ENCODE results near the gene MSI2. TPM values are rescaled to one million over a fixed set of nuclear protein-coding genes. Genes with fewer than 3 reads are reported as not detected.
"Not testable (repeated sequence)": the region's sequence is repeated elsewhere in the genome, so short reads cannot be mapped to it uniquely, and the experiment has no call there.

Gene MSI2
- 110 TPM for total RNA-seq
- long read RNA-seq, partial matches to known transcripts = 6 of 43 reads
- long read RNA-seq, other reads (novel, unspliced or antisense) = 37 of 43 reads

GRCh38 chr17:57255776-57256681, at the start of gene MSI2:
Gene MSI2, plus strand, starts transcription at chr17:57256523. Its CDS starts 220 bp downstream, at chr17:57256743.
- intact Hi-C loops (cut with DNase I) = loop anchor here (10.0 kb wide), 1 partner anchor 189 kb away; no protein-coding TSS in a partner anchor
- ATAC-seq (ENCODE audit: poor library complexity) = peak; percentile 89
- peak; percentile 97 for DNase-seq

- ATAC-seq (ENCODE audit: poor library complexity) (no peak), DNase-seq (no peak)
- intact Hi-C loops (cut with DNase I) = no loop called here
Observed at GRCh38 chr17:57206928-57207327, 49.4 kb upstream of the MSI2 start.

- no peak for DNase-seq
- ATAC-seq (ENCODE audit: poor library complexity) = no peak
- intact Hi-C loops (cut with DNase I) = no loop called here
Observed at GRCh38 chr17:57207396-57207795, 48.9 kb upstream of the MSI2 start.

DNA sequence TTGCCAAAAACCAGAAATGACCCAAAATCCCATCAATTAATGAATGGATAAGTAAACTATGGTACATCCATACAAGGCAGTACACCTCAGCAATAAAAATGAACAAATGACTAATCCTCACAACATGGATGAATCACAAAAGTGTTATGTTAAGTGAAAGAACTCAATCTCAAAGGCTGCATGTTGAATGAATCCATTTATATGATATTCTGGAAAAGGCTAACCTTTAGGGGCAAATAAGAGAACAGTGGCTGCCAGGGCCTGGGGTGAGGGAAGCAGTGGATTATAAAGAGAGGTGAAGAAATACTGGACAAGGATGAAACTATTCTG, 46.1 kb upstream of the MSI2 start:
- no peak for DNase-seq
- intact Hi-C loops (cut with DNase I) = no loop called here
- ATAC-seq (ENCODE audit: poor library complexity) = no peak

DNA sequence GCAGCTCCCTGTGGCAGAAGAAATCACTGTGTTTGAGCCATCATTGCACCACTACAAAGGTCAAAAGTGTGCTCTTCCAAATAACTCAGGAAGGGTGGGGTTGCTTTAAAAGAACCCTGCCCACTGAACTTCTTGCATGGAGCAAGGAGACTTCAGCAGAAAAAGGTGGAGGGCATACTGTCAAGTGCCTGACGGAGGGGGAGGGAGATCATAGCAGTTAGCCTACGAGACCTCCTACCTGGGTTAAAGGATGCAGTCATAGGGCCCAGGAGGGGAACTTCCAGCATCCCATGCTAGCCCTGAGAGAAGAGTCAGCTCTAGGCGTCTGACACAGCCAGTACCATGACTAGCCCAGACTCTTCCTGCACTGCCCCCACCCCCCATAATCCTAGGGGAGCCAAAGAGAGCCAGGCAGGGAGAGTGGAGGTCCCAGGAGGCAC, 45.3 kb upstream of the MSI2 start:
- DNase-seq = no peak
- ATAC-seq (ENCODE audit: poor library complexity) = no peak
- intact Hi-C loops (cut with DNase I) = no loop called here

DNA sequence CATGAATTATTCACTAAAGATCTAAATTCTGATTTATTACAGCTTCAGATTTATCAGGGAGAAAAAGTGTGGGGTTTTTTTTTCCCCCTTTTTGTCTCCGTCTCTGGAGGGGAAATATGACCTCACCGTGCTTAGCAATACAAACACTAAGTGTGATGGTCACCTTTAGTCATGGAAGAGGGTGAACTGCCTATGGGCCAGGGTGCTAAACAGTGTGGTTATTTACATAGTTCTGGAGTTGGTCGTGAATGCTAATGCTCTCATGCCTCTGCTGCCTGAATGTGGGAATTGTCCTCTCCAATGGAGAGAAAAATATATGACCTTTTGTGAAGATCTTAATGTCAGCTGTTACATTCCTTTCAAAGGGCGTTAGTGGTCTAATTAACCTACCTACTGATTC, 44.8 kb upstream of the MSI2 start:
- ATAC-seq (ENCODE audit: poor library complexity) = no peak
- intact Hi-C loops (cut with DNase I) = no loop called here
- DNase-seq = no peak

DNA sequence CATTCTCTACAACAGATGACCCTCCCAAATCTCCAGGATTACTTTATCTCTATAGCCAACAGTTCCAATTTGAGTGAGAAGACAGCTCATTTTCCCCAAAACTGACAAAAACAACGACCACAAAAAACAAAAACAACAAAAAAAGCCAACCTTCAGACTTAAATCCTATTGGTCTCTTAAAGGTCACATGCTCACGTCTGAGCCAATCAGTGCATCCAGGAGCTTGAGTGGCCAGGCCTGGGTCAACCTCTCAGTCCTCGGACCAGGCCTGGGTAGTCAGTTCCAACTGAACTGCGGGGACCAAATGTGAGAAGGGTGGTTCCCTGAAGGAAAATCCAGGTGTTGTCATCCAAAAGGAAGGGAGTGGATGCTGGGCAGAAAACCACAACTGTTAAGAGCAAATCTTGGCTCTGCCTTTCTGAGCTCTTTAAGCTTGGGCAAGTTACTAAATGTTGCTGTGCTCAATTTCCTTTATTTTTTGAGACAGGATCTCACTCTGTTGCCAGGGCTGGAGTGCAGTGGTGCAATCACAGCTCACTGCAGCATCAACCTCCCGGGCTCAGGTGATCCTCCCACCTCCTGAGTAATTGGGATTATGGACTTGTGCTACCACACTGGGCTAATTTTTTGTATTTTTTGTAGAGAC, 43.0 kb upstream of the MSI2 start:
- ATAC-seq (ENCODE audit: poor library complexity) (no peak), DNase-seq (no peak)
- intact Hi-C loops (cut with DNase I) = no loop called here

- intact Hi-C loops (cut with DNase I) = no loop called here
- ATAC-seq (ENCODE audit: poor library complexity) = no peak
Observed at GRCh38 chr17:57215317-57215716, 41.0 kb upstream of the MSI2 start.

GRCh38 chr17:57221366-57222350, 34.7 kb upstream of the MSI2 start:
- no peak for DNase-seq
- intact Hi-C loops (cut with DNase I) = no loop called here
- ATAC-seq (ENCODE audit: poor library complexity) = no peak

More at GRCh38 chr17:57215317-57215716, 41.0 kb upstream of the MSI2 start:
- no peak for DNase-seq

GRCh38 chr17:57222422-57222821, 33.9 kb upstream of the MSI2 start:
- ATAC-seq (ENCODE audit: poor library complexity); DNase-seq; intact Hi-C loops (cut with DNase I): not testable (repeated sequence)

- intact Hi-C loops (cut with DNase I) = no loop called here
Observed at GRCh38 chr17:57225127-57225526, 31.2 kb upstream of the MSI2 start.

DNA sequence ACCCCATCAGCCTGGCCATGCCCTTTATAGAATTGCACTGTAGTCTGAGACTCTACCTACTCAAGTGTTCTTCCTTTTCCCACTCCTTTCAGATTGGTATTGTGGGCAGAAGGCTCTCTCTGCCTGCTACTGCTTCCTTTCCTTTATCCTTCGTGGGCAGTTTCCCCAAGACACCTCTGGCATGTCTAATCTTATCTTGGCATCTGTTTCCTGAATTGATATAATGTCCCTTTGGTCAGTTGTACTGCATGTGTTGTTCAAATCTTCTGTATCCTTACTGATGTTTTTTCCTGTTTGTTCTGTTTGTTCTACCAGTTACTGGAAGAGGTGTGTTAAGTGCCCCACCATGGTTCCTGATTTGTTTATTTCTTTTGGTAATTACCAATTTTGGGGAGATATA, 29.5 kb upstream of the MSI2 start:
- intact Hi-C loops (cut with DNase I) = no loop called here
- ATAC-seq (ENCODE audit: poor library complexity) = no peak
- no peak for DNase-seq

More at GRCh38 chr17:57225127-57225526, 31.2 kb upstream of the MSI2 start:
- no peak for DNase-seq
- ATAC-seq (ENCODE audit: poor library complexity) = no peak

DNA sequence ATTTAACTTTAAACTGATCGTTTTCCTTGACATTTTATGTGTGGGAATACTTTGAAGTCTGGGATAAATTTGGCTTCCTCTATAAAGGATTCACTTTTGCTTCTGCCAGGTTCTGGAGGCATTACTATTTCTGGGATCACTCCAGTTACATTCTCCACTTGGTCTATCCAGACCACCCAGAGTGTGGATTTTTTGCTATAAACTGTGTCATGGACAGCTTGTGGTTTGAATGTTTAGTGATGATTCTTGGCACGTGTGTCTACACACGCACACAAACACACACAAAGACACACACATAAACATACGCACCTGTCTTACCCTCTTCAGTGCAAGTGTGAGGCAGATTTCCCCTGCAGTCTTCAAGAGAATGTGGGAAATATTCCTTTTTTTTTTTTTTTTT, 27.4 kb upstream of the MSI2 start:
- intact Hi-C loops (cut with DNase I) = no loop called here
- DNase-seq (no peak), ATAC-seq (ENCODE audit: poor library complexity) (no peak)

- ATAC-seq (ENCODE audit: poor library complexity) = no peak
- intact Hi-C loops (cut with DNase I) = no loop called here
- no peak for DNase-seq
Observed at GRCh38 chr17:57234061-57234738, 22.1 kb upstream of the MSI2 start.

GRCh38 chr17:57234739-57235092, 21.6 kb upstream of the MSI2 start:
- DNase-seq (no peak), ATAC-seq (ENCODE audit: poor library complexity) (no peak)
- intact Hi-C loops (cut with DNase I) = no loop called here

GRCh38 chr17:57235124-57235523, 21.2 kb upstream of the MSI2 start:
- ATAC-seq (ENCODE audit: poor library complexity) (no peak), DNase-seq (no peak)
- intact Hi-C loops (cut with DNase I) = no loop called here

DNA sequence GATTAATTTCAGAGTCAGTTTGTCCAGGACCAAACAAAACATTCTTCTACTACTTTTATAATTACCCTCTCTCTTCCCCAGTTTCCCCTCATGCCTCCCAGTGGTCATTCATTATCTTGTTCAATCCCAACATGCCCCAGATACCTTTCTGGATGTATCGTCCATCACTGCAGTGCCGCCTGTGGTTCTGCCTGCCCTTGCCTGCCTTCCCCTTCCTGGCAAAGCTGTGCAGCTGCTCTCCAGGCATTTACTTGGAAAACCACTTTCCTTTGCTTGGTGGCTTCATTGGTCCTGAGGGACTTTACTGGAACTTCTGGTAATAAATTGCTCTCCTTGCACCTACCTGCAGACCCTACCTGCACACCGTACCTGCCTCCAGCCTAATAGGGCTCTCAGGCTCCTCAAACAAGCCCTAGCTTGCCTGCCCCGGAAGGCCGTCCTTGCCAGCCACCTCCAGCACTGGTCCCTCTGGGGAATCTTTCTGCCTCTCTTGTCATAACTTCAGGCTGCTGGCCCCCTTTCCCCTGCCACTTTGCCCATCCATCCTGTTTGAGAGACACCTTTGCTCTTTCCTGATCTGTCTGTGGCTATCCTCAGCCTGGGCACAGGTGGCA, 19.5 kb upstream of the MSI2 start:
- intact Hi-C loops (cut with DNase I) = no loop called here
- ATAC-seq (ENCODE audit: poor library complexity) (no peak), DNase-seq (no peak)

DNA sequence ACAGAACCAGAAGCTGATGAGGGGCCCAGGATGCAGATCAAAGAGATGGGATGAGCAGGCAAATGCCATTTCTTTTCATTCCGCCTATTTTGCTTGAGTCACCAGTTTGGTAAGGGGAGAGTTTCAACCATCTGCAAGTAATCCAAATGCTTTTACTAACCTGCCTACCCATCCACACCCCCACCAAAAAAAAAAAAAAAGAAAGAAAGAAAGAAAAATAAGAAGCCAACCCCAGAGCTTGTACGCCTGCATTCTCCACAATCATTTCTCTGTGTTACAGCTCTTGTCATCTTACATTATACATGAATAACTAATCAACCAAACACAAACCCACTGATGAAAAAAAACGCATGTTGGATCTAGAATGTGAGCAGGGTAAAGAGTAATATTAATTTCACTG, 15.7 kb upstream of the MSI2 start:
- intact Hi-C loops (cut with DNase I) = loop anchor here (5.0 to 10.0 kb wide), 2 partner anchors 432 to 504 kb away; partner anchors contain the start of gene CCDC182
- no peak for ATAC-seq (ENCODE audit: poor library complexity)
- no peak for DNase-seq

Data from Right ventricle myocardium superior (tissue), 1 donor.